Amniotic epithelial cell (primary cell): ENCODE results near the gene UTP3.
"Not testable (repeated sequence)": the region's sequence is repeated elsewhere in the genome, so short reads cannot be mapped to it uniquely, and the experiment has no call there.

ENCODE experiments used
- DNase-seq: peaks from one replicate; pipeline ENCODE4 v3.0.0-alpha.2; 2010; ENCODE audit warnings: low read depth

Gene UTP3

DNA sequence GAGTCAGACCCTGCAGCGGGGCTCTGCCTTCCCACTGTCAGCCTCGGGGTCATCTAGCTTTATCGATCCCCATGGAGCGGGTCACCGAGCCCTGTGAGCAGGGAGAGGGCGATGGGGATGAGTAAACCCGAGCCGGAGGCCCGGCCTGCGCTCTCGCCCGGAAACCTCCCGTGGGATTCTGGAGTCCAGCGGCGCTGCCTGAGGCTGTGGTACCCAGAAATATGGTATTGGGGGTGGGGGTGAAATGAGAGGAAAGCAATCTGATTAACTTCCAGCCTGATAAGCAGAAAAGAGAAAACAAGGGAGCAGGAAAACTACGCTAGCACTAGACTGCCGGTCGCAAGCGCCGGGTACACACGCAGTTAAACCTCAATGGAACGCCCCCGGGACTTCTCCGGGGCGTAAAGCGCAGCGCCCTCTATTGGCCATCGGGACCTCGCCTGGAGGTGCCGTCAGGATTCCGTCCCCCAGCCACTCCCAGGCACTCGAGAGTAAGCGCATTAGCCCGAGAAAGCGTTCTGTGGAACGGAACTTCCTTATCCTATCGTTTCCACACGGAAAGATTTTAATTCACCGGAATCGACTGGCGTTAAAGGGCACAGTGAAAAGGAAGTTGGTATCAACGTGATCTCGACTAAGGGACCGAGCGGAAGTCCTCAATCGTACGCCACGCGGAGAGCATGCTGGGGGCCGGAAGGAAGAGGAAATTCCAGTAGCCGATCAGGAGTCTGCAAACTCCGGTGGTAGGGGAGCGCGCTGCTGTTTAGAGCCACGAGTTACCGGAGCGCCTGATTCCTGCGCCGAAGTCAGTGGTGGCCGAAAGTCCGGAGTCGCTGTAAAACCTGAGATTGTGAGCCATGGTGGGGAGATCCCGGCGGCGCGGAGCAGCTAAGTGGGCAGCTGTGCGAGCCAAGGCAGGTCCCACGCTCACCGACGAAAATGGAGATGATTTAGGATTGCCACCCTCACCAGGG is at the start of gene UTP3:
TSS of gene UTP3 (plus strand) at position 712 of the 974 bp plus-strand sequence. CDS start at position 858, 146 bp downstream.
- DNase-seq, result peak; percentile 100

DNA sequence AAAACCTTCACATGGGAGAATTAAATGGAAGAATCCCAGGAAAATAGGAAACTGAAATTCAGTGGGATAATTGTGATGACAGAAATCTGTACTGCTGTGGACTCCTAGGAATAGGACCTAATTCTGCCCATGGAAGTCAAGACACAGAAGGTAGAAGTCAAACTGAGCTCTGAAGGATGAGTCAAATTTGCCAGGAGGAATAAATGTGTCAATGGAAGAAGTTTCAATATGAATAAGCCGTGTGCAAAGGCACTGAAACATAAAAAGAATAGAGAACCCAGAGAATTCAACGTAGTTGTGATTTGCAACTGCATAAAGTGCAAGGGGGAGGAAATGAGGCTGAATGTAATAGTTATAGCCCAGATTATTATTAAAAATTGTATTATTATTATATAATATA is 48.1 kb upstream of the UTP3 start:
- DNase-seq, result no peak

- DNase-seq, result not testable (repeated sequence)
These were observed 37.6 kb upstream of the UTP3 start for GRCh38 chr4:70650741-70651140.

GRCh38 chr4:70651864-70652506 is 36.3 kb upstream of the UTP3 start:
- peak; percentile 49 for DNase-seq

- DNase-seq, result peak; percentile 99
These were observed 33.7 kb upstream of the UTP3 start for GRCh38 chr4:70654605-70655011.

DNA sequence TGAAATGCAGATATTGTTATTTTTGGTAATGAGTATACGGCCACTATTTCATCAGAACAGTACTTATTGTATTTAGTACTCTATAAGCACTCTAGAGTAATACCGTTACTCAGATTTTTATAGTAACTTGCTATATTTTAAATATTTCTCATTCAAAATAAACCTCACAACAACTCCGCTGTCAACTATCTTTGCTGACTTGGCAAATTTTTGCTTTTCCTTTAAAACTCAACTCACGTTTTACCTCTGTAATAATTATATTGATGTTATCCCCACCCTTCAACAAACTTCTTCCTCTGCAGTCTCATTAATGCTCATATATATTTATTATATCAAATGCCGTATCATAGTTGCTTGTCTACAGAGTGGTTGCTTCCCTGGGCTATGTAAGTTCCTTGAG is 31.0 kb upstream of the UTP3 start:
- no peak for DNase-seq

DNA sequence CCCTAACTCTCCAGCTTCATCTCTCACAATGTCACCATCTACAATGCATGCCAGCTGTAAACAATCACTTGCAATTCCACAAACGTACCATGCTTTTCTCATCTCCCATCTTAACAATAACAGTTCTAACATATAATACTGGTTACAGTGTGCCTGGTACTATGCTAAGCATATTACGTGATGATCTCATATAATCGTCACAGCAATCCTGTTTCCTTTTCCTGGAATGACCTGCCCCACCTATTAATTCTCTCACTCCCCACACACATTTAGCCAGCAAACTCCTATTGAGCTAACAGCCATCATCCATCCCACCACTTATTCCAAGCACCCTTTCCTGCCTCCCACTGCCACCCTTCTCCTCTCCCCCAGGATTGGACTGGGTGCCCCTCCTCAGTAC is 29.9 kb upstream of the UTP3 start:
- no peak for DNase-seq

GRCh38 chr4:70660106-70660505 is 28.2 kb upstream of the UTP3 start:
- no peak for DNase-seq

- DNase-seq, result not testable (repeated sequence)
These were observed 26.9 kb upstream of the UTP3 start for GRCh38 chr4:70661309-70661922.

- DNase-seq, result no peak
These were observed 22.0 kb upstream of the UTP3 start, which contains the start of gene JCHAIN for GRCh38 chr4:70666369-70666768. TSS of gene JCHAIN (minus strand) at chr4:70666508. CDS start at chr4:70666490, 18 bp downstream.

- peak; percentile 70 for DNase-seq
These were observed 20.4 kb upstream of the UTP3 start for GRCh38 chr4:70667740-70668535.

GRCh38 chr4:70670332-70671014 is 17.9 kb upstream of the UTP3 start:
- DNase-seq, result peak; percentile 66

GRCh38 chr4:70671091-70671490 is 17.2 kb upstream of the UTP3 start:
- no peak for DNase-seq

- no peak for DNase-seq
These were observed 14.1 kb upstream of the UTP3 start for GRCh38 chr4:70674191-70674590.

- no peak for DNase-seq
These were observed 13.6 kb upstream of the UTP3 start for GRCh38 chr4:70674731-70675130.

DNA sequence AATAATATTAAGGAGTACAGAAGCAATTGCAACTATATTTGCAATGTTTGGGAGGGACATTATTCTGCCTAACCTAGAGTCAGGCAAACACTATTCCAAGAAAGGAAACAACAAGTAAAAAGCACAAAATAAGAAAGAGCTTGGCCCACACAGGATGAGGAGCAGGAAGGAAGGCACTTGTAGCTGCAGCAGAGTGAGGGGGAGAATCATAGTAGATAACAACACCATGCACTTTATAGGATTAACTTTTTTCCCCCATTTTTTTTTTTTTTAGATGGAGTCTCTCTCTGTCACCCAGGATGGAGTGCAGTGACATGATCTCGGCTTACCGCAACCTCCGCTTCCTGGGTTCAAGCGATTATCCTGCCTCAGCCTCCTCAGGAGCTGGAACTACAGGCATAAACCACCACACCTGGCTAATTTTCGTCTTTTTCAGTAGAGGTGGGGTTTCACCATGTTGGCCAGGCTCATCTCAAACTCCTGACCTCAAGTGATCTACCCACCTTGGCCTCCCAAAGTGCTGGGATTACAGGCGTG is 11.7 kb upstream of the UTP3 start:
- no peak for DNase-seq

DNA sequence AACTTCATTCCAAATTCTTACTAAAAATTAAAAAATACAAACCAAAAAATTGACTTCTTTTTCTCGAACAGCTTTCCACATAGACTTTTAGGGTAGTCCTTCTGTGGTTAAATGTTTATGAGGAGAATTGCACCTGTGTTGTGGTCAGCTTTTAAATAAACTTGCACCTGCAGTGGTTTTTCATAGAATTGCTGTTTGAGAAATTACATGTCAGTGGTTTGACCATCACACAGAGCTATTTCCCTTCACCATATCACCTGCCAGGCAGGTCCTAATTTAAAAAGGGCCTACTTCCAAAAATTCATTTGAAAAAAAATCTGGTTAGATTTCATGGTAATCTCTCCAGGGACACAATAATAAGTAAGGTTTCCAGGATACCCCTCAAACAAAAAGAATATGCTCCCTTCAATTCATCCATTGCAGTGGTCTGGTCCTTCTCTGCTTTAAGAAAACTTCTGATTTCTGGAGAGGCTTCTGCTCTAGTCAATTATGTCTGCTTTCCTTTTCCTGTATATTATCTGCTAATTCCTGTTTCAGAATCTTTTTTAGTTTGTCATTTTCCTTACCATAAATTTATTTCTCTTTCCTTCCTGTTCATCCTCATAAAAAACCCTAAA is 9.8 kb upstream of the UTP3 start:
- DNase-seq, result no peak

DNA sequence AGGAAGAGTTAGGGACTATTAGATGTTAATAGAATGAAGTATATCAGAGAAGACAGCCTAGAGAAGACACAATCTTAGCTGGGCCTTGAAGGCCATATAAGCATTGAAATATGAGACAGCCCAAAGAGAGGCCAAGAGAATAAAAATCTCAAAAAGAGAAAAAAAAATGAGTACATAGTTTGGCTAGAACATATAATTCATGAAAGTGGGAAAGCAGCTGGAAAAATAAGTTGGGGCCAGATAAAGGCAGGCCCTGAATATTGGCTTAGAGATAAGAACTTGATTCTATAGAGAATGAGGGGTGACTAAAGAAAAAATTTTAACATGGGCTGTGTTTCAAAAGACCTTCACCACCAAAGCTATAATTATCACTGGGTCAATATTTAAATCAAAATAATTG is 7.4 kb upstream of the UTP3 start:
- DNase-seq, result no peak

DNA sequence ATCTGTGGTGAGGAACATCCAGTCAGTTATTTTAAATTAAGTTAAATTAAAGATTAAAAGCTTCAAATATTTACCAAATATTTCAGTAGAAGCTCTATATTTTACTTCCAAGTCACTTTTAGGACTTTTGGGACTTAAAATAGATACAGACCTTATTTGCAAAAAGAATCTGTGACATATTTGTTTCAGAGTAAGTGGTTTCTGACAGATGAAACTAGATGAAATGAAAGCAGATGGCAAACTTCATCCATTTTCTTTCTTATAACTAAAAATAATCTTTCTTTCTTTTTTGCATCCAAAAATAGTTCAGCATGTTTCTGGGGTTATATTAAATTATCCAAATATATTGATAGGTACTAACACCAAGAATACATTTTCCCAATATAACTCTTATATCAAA is 6.6 kb upstream of the UTP3 start:
- DNase-seq, result no peak

GRCh38 chr4:70682142-70682541 is 6.2 kb upstream of the UTP3 start:
- not testable (repeated sequence) for DNase-seq
